ENCODE results near the gene AGT. TPM values are rescaled to one million over a fixed set of nuclear protein-coding genes. Genes with fewer than 3 reads are reported as not detected.

AGT gene
- polyA plus RNA-seq (2013, experiment 1 of 4): 0.33 TPM
- 0.27 TPM for polyA plus RNA-seq (2013, experiment 2 of 4)
- 0.32 TPM for polyA plus RNA-seq (2013, experiment 3 of 4)
- 0.41 TPM for polyA plus RNA-seq (2013, experiment 4 of 4)

- peaks cover 10% of the 10 kb centered on the region for H3K4me1 ChIP-seq (ENCODE audit: control insufficient read depth, insufficient read depth, low read length)
- WGBS, 2 experiments: 72% methylated on average over 24 of the region's 24 CpGs
- no peak within 1 kb of the TSS for H3K27ac ChIP-seq (ENCODE audit: insufficient read depth, low read depth, low read length, poor library complexity, severe bottlenecking)
- H3K9me3 ChIP-seq (ENCODE audit: control insufficient read depth, low read length): no peaks in the 10 kb centered on the region
- no peaks in the 10 kb centered on the region for H3K36me3 ChIP-seq (ENCODE audit: control insufficient read depth, insufficient read depth, low read length)
- no peak within 1 kb of the TSS for H3K4me3 ChIP-seq (ENCODE audit: insufficient read depth, low read depth, low read length)
- no peaks in the 10 kb centered on the region for H3K27me3 ChIP-seq (ENCODE audit: control insufficient read depth, insufficient read depth, low read length, poor library complexity, severe bottlenecking)
These were observed at the start of gene AGT for GRCh38 chr1:230713915-230714764. AGT (minus strand) TSS chr1:230714122; CDS start chr1:230710823, 3,299 bp downstream.

- no peaks in the 10 kb centered on the region for H3K27me3 ChIP-seq (ENCODE audit: control insufficient read depth, insufficient read depth, low read length, poor library complexity, severe bottlenecking)
- no peak overlapping the region for H3K4me3 ChIP-seq (ENCODE audit: insufficient read depth, low read depth, low read length)
- H3K27ac ChIP-seq (ENCODE audit: insufficient read depth, low read depth, low read length, poor library complexity, severe bottlenecking): no peak overlapping the region
- H3K9me3 ChIP-seq (ENCODE audit: control insufficient read depth, low read length): no peaks in the 10 kb centered on the region
- no peaks in the 10 kb centered on the region for H3K36me3 ChIP-seq (ENCODE audit: control insufficient read depth, insufficient read depth, low read length)
- H3K4me1 ChIP-seq (ENCODE audit: control insufficient read depth, insufficient read depth, low read length): peaks cover 10% of the 10 kb centered on the region
- 90 to 91% methylated on average over 8 of the region's 8 CpGs for WGBS, 2 experiments
These were observed 47.7 kb upstream of the AGT start for GRCh38 chr1:230761443-230762167.

- no peak overlapping the region for H3K4me3 ChIP-seq (ENCODE audit: insufficient read depth, low read depth, low read length)
- H3K27ac ChIP-seq (ENCODE audit: insufficient read depth, low read depth, low read length, poor library complexity, severe bottlenecking): no peak overlapping the region
- no peaks in the 10 kb centered on the region for H3K36me3 ChIP-seq (ENCODE audit: control insufficient read depth, insufficient read depth, low read length)
- no peaks in the 10 kb centered on the region for H3K27me3 ChIP-seq (ENCODE audit: control insufficient read depth, insufficient read depth, low read length, poor library complexity, severe bottlenecking)
- peaks cover 10% of the 10 kb centered on the region for H3K4me1 ChIP-seq (ENCODE audit: control insufficient read depth, insufficient read depth, low read length)
- no peaks in the 10 kb centered on the region for H3K9me3 ChIP-seq (ENCODE audit: control insufficient read depth, low read length)
- 78 to 80% methylated on average over 7 of the region's 7 CpGs for WGBS, 2 experiments
These were observed 46.5 kb upstream of the AGT start for GRCh38 chr1:230760360-230760827.

GRCh38 chr1:230759369-230760065 lies 45.6 kb upstream of the AGT start:
- H3K27me3 ChIP-seq (ENCODE audit: control insufficient read depth, insufficient read depth, low read length, poor library complexity, severe bottlenecking): no peaks in the 10 kb centered on the region
- peaks cover 10% of the 10 kb centered on the region for H3K4me1 ChIP-seq (ENCODE audit: control insufficient read depth, insufficient read depth, low read length)
- H3K36me3 ChIP-seq (ENCODE audit: control insufficient read depth, insufficient read depth, low read length): no peaks in the 10 kb centered on the region
- WGBS, 2 experiments: 95 to 98% methylated on average over 7 of the region's 7 CpGs
- H3K9me3 ChIP-seq (ENCODE audit: control insufficient read depth, low read length): no peaks in the 10 kb centered on the region
- no peak overlapping the region for H3K4me3 ChIP-seq (ENCODE audit: insufficient read depth, low read depth, low read length)
- no peak overlapping the region for H3K27ac ChIP-seq (ENCODE audit: insufficient read depth, low read depth, low read length, poor library complexity, severe bottlenecking)

- H3K27ac ChIP-seq (ENCODE audit: insufficient read depth, low read depth, low read length, poor library complexity, severe bottlenecking): no peak overlapping the region
- H3K4me1 ChIP-seq (ENCODE audit: control insufficient read depth, insufficient read depth, low read length): peaks cover 10% of the 10 kb centered on the region
- H3K4me3 ChIP-seq (ENCODE audit: insufficient read depth, low read depth, low read length): no peak overlapping the region
- H3K36me3 ChIP-seq (ENCODE audit: control insufficient read depth, insufficient read depth, low read length): no peaks in the 10 kb centered on the region
- WGBS, 2 experiments: 85 to 87% methylated on average over 8 of the region's 8 CpGs
- H3K9me3 ChIP-seq (ENCODE audit: control insufficient read depth, low read length): no peaks in the 10 kb centered on the region
- no peaks in the 10 kb centered on the region for H3K27me3 ChIP-seq (ENCODE audit: control insufficient read depth, insufficient read depth, low read length, poor library complexity, severe bottlenecking)
These were observed 44.9 kb upstream of the AGT start for GRCh38 chr1:230758709-230759368.

- Histone ChIP-seq H3K4me3 (ENCODE audit: insufficient read depth, low read depth, low read length) (no peak overlapping the region), H3K27ac (ENCODE audit: insufficient read depth, low read depth, low read length, poor library complexity, severe bottlenecking) (no peak overlapping the region), H3K27me3 (ENCODE audit: control insufficient read depth, insufficient read depth, low read length, poor library complexity, severe bottlenecking) (no peaks in the 10 kb centered on the region), H3K36me3 (ENCODE audit: control insufficient read depth, insufficient read depth, low read length) (no peaks in the 10 kb centered on the region), H3K9me3 (ENCODE audit: control insufficient read depth, low read length) (no peaks in the 10 kb centered on the region), H3K4me1 (ENCODE audit: control insufficient read depth, insufficient read depth, low read length) (peaks cover 15% of the 10 kb centered on the region)
- WGBS, 2 experiments: 81 to 82% methylated on average over 16 of the region's 16 CpGs
These were observed 44.2 kb upstream of the AGT start for GRCh38 chr1:230757856-230758708.

- no peaks in the 10 kb centered on the region for H3K27me3 ChIP-seq (ENCODE audit: control insufficient read depth, insufficient read depth, low read length, poor library complexity, severe bottlenecking)
- H3K27ac ChIP-seq (ENCODE audit: insufficient read depth, low read depth, low read length, poor library complexity, severe bottlenecking): no peak overlapping the region
- no peaks in the 10 kb centered on the region for H3K36me3 ChIP-seq (ENCODE audit: control insufficient read depth, insufficient read depth, low read length)
- WGBS, 2 experiments: 94 to 97% methylated on average over 3 of the region's 3 CpGs
- H3K4me1 ChIP-seq (ENCODE audit: control insufficient read depth, insufficient read depth, low read length): peaks cover 18% of the 10 kb centered on the region
- no peaks in the 10 kb centered on the region for H3K9me3 ChIP-seq (ENCODE audit: control insufficient read depth, low read length)
- H3K4me3 ChIP-seq (ENCODE audit: insufficient read depth, low read depth, low read length): no peak overlapping the region
These were observed 40.9 kb upstream of the AGT start for GRCh38 chr1:230754796-230755195.

- no peak overlapping the region for H3K4me3 ChIP-seq (ENCODE audit: insufficient read depth, low read depth, low read length)
- no peaks in the 10 kb centered on the region for H3K27me3 ChIP-seq (ENCODE audit: control insufficient read depth, insufficient read depth, low read length, poor library complexity, severe bottlenecking)
- 12 to 14% methylated on average over 23 to 24 of the region's 24 CpGs for WGBS, 2 experiments
- H3K36me3 ChIP-seq (ENCODE audit: control insufficient read depth, insufficient read depth, low read length): no peaks in the 10 kb centered on the region
- no peaks in the 10 kb centered on the region for H3K9me3 ChIP-seq (ENCODE audit: control insufficient read depth, low read length)
- H3K4me1 ChIP-seq (ENCODE audit: control insufficient read depth, insufficient read depth, low read length): peaks cover 29% of the 10 kb centered on the region
- H3K27ac ChIP-seq (ENCODE audit: insufficient read depth, low read depth, low read length, poor library complexity, severe bottlenecking): peak overlapping the region; percentile 87
These were observed 39.8 kb upstream of the AGT start for GRCh38 chr1:230753586-230754251.

All from ectodermal cell (in vitro differentiated cells).